GM23338 (cell line): ENCODE data around the gene DOCK3. TPM values are rescaled to one million over a fixed set of nuclear protein-coding genes. Genes with fewer than 3 reads are reported as not detected.
"Not testable (repeated sequence)": the region's sequence is repeated elsewhere in the genome, so short reads cannot be mapped to it uniquely, and the experiment has no call there.

Source experiments
- ATAC-seq: fragments of 200-7000 bp; cut with Tn5 transposase; 3 replicates; pipeline ENCODE4 v1.9.1; 2020
- DNase-seq: peaks from one replicate; pipeline ENCODE4 v3.0.0-alpha.2; 2015; ENCODE audit warnings: low spot score
- H2AFZ ChIP-seq: fragments of 200-600 bp; sonication (generic); 2 replicates; pipeline ENCODE4 v1.8.0; 2016; ENCODE audit warnings: antibody characterized with exemption, mild to moderate bottlenecking, moderate library complexity
- H3F3A ChIP-seq: fragments of 200-600 bp; sonication (generic); replicated peaks from 2 replicates; pipeline ENCODE4 v1.8.0; 2017; ENCODE audit warnings: antibody characterized with exemption, mixed run types, low read depth
- H3K27ac ChIP-seq: fragments of 200-600 bp; sonication (generic); 2 replicates; pipeline ENCODE4 v1.6.1; 2016; ENCODE audit warnings: low read depth
- H3K27me3 ChIP-seq: fragments of 200-600 bp; sonication (generic); 2 replicates; pipeline ENCODE4 v1.8.0; 2016; ENCODE audit warnings: mild to moderate bottlenecking, mixed run types, moderate library complexity; ENCODE audit not compliant: insufficient read depth
- H3K36me3 ChIP-seq: fragments of 200-600 bp; sonication (generic); 2 replicates; pipeline ENCODE4 v1.8.0; 2016; ENCODE audit warnings: mild to moderate bottlenecking; ENCODE audit not compliant: insufficient read depth
- H3K4me1 ChIP-seq: fragments of 200-600 bp; sonication (generic); 2 replicates; pipeline ENCODE4 v1.8.0; 2016; ENCODE audit warnings: mild to moderate bottlenecking, moderate library complexity; ENCODE audit not compliant: insufficient read depth
- H3K4me2 ChIP-seq: fragments of 200-600 bp; sonication (generic); 2 replicates; pipeline ENCODE4 v1.7.1; 2017; ENCODE audit warnings: mixed run types
- H3K4me3 ChIP-seq: fragments of 200-600 bp; sonication (generic); 2 replicates; pipeline ENCODE4 v1.6.1; 2016; ENCODE audit warnings: mixed run types
- H3K79me2 ChIP-seq: fragments of 200-600 bp; sonication (generic); replicated peaks from 2 replicates; pipeline ENCODE4 v1.8.0; 2017; ENCODE audit warnings: mild to moderate bottlenecking; ENCODE audit not compliant: insufficient read depth
- H3K9me2 ChIP-seq: fragments of 200-600 bp; sonication (generic); 2 replicates; pipeline ENCODE4 v1.8.0; 2017; ENCODE audit not compliant: insufficient read depth
- H4K20me1 ChIP-seq: fragments of 200-600 bp; sonication (generic); replicated peaks from 2 replicates; pipeline ENCODE4 v1.8.0; 2017; ENCODE audit warnings: mild to moderate bottlenecking; ENCODE audit not compliant: insufficient read depth
- H3K27ac Mint-ChIP-seq: 2 replicates; pipeline ENCODE4 v1.8.0; 2020; ENCODE audit warnings: inconsistent platforms, mild to moderate bottlenecking, moderate library complexity, mixed read lengths
- H3K27me3 Mint-ChIP-seq: 3 replicates; pipeline ENCODE4 v1.8.0; 2022; ENCODE audit warnings: low read depth, mild to moderate bottlenecking, moderate library complexity, mixed read lengths, inconsistent platforms; ENCODE audit not compliant: insufficient read depth, poor library complexity
- H3K36me3 Mint-ChIP-seq: 3 replicates; pipeline ENCODE4 v1.8.0; 2021; ENCODE audit warnings: low read depth, mild to moderate bottlenecking, inconsistent platforms, moderate library complexity, mixed read lengths
- H3K4me1 Mint-ChIP-seq: 3 replicates; pipeline ENCODE4 v1.8.0; 2020; ENCODE audit warnings: mild to moderate bottlenecking, inconsistent platforms, mixed read lengths
- H3K4me3 Mint-ChIP-seq: 3 replicates; pipeline ENCODE4 v1.8.0; 2021; ENCODE audit warnings: moderate library complexity, mild to moderate bottlenecking, inconsistent platforms, mixed read lengths
- H3K9me3 Mint-ChIP-seq: 3 replicates; pipeline ENCODE4 v1.8.0; 2020; ENCODE audit warnings: moderate library complexity, mild to moderate bottlenecking, inconsistent platforms, mixed read lengths
- CTCF ChIP-seq, 2 experiments: fragments of 200-600 bp in 1 of 2; sonication (generic) in 1 of 2; conservative IDR thresholded peaks; 2 replicates each; pipeline versions ENCODE4 v1.5.1 to v1.6.1; 2016 to 2017; ENCODE audit warnings: antibody characterized with exemption in 2 of 2, low read depth in 2 of 2, mild to moderate bottlenecking in 2 of 2, moderate library complexity in 1 of 2
- ETS1 ChIP-seq: IDR thresholded peaks from 2 replicates; pipeline ENCODE4 v1.6.1; 2016; ENCODE audit warnings: antibody characterized with exemption
- REST ChIP-seq: IDR thresholded peaks from one replicate; pipeline ENCODE4 v1.6.1; 2018; ENCODE audit warnings: antibody characterized with exemption; ENCODE audit not compliant: unreplicated experiment
- ZNF331 ChIP-seq: fragments of 250-450 bp; sonication (Bioruptor Pico); IDR thresholded peaks from 2 replicates; pipeline ENCODE4 v1.5.0; 2020; ENCODE audit warnings: low read depth, mild to moderate bottlenecking, moderate library complexity
- polyA plus RNA-seq: library from polyadenylated mRNA; unstranded; fragments of >200 nt; fragmentation: Nextera tagmentation; extraction: Ambion mirVana; gene quantifications from 2 replicates; pipeline ENCODE4 v1.2.1, GENCODE V29; 2016
- total RNA-seq: library from RNA; depleted of rRNA; stranded (reverse); fragments of >200 nt; shearing (Covaris generic); gene quantifications from 2 replicates; pipeline ENCODE4 v1.2.3, GENCODE V29; 2014

DOCK3 gene
- total and polyA plus RNA-seq, 2 experiments from 2014 or later, result 2.4 to 5.6 TPM

GRCh38 chr3:51083490-51083889 is 408.8 kb downstream of the DOCK3 start (continued):
- TF ChIP-seq REST (no peak), ZNF331 (no peak)

- H3K36me3 ChIP-seq, H3F3A ChIP-seq, H3K9me3 Mint-ChIP-seq, H2AFZ ChIP-seq, H3K9me2 ChIP-seq, H4K20me1 ChIP-seq, H3K4me3 Mint-ChIP-seq, H3K27ac Mint-ChIP-seq, H3K27me3 Mint-ChIP-seq, H3K27me3 ChIP-seq, H3K79me2 ChIP-seq, H3K4me1 ChIP-seq, H3K4me2 ChIP-seq, H3K4me3 ChIP-seq, H3K27ac ChIP-seq: not testable (repeated sequence)
- ATAC-seq (peak; percentile 47; the same call in 1 of the 3 replicates), DNase-seq (peak; percentile 51)
- Mint-ChIP-seq H3K36me3 (peaks cover 13% of the 10 kb centered on the region), H3K4me1 (peaks cover 12% of the 10 kb centered on the region; the same call in 2 of the 3 replicates)
Measured at GRCh38 chr3:51092141-51092540, 417.4 kb downstream of the DOCK3 start.

GRCh38 chr3:51094838-51095237 is 420.1 kb downstream of the DOCK3 start:
- H3K27ac ChIP-seq, H3K9me3 Mint-ChIP-seq, H3F3A ChIP-seq, H3K27me3 ChIP-seq, H3K9me2 ChIP-seq, H3K4me3 ChIP-seq, H4K20me1 ChIP-seq, H3K27me3 Mint-ChIP-seq, H3K4me3 Mint-ChIP-seq, DNase-seq, H3K4me2 ChIP-seq, H3K4me1 ChIP-seq, H3K27ac Mint-ChIP-seq, H3K79me2 ChIP-seq, ATAC-seq, H2AFZ ChIP-seq, H3K36me3 ChIP-seq: not testable (repeated sequence)
- Mint-ChIP-seq H3K36me3 (peaks cover 11% of the 10 kb centered on the region; the same call in 2 of the 3 replicates), H3K4me1 (peaks cover 14% of the 10 kb centered on the region; the same call in 2 of the 3 replicates)

GRCh38 chr3:51099794-51100535 is 425.2 kb downstream of the DOCK3 start:
- Histone ChIP-seq H3K36me3 (no peaks in the 10 kb centered on the region), H3K27me3 (no peaks in the 10 kb centered on the region), H3K79me2 (no peaks in the 10 kb centered on the region), H4K20me1 (0 out of 2 replicates have a peak, but pooled peaks cover 3% of the 10 kb centered on the region), H3F3A (no peaks in the 10 kb centered on the region), H2AFZ (no peak overlapping the region), H3K4me2 (no peak overlapping the region), H3K9me2 (0 out of 2 replicates have a peak, but pooled peaks cover 4% of the 10 kb centered on the region), H3K27ac (no peak overlapping the region), H3K4me1 (no peaks in the 10 kb centered on the region), H3K4me3 (no peak overlapping the region)
- Mint-ChIP-seq H3K27ac (no peak overlapping the region), H3K4me1 (peaks cover 8% of the 10 kb centered on the region; the same call in 2 of the 3 replicates), H3K27me3 (no peaks in the 10 kb centered on the region), H3K36me3 (0 out of 3 replicates have a peak, but pooled peaks cover 7% of the 10 kb centered on the region), H3K9me3 (no peaks in the 10 kb centered on the region), H3K4me3 (no peak overlapping the region)
- DNase-seq (peak; percentile 90), ATAC-seq (peak; percentile 98)
- TF ChIP-seq ETS1, result no peak
- peak; percentile 76 to 88 for TF ChIP-seq CTCF (conservative IDR thresholded peaks at IDR 0.05; ENCODE audit: low read depth in 2 of 2)
- no peak for TF ChIP-seq REST
